ENCODE measurements around the gene FAM149B1.

DNA sequence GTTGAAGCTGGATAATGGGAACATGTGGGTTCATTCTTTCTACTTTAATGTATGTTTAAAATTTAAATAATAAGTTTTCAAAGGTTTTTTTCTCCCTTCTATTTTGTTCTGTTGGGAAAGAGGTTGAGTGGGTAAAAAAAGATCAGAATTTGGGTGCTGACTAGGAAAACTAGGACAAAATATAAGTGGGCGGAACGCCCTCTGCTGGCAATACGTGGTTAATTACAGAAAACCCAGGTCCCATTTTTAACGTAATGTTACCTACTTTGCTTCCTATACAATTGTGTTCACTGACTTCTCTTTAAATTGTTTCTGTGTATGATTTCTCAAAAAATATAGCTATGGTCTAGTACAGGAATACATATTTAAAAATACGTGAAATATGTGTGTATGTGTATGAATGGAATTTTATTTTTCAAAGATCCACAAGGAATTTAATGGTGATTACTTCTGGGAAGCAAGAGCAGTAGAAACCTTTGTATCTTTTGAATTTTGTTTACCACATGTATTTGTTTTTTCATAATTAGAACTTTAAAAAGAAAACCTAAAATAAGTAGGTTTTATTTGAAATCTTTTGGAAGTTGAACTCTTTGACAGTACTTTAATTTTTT, 8.8 kb upstream of the FAM149B1 start:
- TF ChIP-seq, protein P1, sequence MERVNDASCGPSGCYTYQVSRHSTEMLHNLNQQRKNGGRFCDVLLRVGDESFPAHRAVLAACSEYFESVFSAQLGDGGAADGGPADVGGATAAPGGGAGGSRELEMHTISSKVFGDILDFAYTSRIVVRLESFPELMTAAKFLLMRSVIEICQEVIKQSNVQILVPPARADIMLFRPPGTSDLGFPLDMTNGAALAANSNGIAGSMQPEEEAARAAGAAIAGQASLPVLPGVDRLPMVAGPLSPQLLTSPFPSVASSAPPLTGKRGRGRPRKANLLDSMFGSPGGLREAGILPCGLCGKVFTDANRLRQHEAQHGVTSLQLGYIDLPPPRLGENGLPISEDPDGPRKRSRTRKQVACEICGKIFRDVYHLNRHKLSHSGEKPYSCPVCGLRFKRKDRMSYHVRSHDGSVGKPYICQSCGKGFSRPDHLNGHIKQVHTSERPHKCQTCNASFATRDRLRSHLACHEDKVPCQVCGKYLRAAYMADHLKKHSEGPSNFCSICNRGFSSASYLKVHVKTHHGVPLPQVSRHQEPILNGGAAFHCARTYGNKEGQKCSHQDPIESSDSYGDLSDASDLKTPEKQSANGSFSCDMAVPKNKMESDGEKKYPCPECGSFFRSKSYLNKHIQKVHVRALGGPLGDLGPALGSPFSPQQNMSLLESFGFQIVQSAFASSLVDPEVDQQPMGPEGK (CRISPR knock-in tag; IDR thresholded peaks at IDR 0.05; ENCODE audit: borderline replicate concordance) = no peak
- TF ChIP-seq TCF4 (CRISPR knock-in tag; IDR thresholded peaks at IDR 0.05; ENCODE audit: borderline replicate concordance) (no peak), ZNF8 (CRISPR knock-in tag; IDR thresholded peaks at IDR 0.05) (no peak), ISL1 (CRISPR knock-in tag; IDR thresholded peaks at IDR 0.05) (no peak), ZNF70 (CRISPR knock-in tag; IDR thresholded peaks at IDR 0.05) (no peak), CSDC2 (CRISPR knock-in tag; IDR thresholded peaks at IDR 0.05) (no peak), POU6F1 (CRISPR knock-in tag; IDR thresholded peaks at IDR 0.05; ENCODE audit: borderline replicate concordance, low read depth) (no peak), RARB (CRISPR knock-in tag; IDR thresholded peaks at IDR 0.05) (no peak)
- TF ChIP-seq, protein P2, sequence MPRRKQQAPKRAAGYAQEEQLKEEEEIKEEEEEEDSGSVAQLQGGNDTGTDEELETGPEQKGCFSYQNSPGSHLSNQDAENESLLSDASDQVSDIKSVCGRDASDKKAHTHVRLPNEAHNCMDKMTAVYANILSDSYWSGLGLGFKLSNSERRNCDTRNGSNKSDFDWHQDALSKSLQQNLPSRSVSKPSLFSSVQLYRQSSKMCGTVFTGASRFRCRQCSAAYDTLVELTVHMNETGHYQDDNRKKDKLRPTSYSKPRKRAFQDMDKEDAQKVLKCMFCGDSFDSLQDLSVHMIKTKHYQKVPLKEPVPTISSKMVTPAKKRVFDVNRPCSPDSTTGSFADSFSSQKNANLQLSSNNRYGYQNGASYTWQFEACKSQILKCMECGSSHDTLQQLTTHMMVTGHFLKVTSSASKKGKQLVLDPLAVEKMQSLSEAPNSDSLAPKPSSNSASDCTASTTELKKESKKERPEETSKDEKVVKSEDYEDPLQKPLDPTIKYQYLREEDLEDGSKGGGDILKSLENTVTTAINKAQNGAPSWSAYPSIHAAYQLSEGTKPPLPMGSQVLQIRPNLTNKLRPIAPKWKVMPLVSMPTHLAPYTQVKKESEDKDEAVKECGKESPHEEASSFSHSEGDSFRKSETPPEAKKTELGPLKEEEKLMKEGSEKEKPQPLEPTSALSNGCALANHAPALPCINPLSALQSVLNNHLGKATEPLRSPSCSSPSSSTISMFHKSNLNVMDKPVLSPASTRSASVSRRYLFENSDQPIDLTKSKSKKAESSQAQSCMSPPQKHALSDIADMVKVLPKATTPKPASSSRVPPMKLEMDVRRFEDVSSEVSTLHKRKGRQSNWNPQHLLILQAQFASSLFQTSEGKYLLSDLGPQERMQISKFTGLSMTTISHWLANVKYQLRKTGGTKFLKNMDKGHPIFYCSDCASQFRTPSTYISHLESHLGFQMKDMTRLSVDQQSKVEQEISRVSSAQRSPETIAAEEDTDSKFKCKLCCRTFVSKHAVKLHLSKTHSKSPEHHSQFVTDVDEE (CRISPR knock-in tag; IDR thresholded peaks at IDR 0.05) = no peak

Data from SK-N-SH treated with all-trans-retinoic acid at 6 μM for 48 hours (cell line).